Measurements from ENCODE around the gene IPP. TPM values are rescaled to one million over a fixed set of nuclear protein-coding genes. Genes with fewer than 3 reads are reported as not detected.
"Not testable (repeated sequence)": the region's sequence is repeated elsewhere in the genome, so short reads cannot be mapped to it uniquely, and the experiment has no call there.

The IPP gene
- total RNA-seq, 3 donors from 2014 or later = 18.4 to 21.1 (median 19.2) TPM

GRCh38 chr1:45694823-45695222 lies 55.6 kb downstream of the IPP start:
- no peaks in the 10 kb centered on the region for H3K4me1 ChIP-seq (ENCODE audit: low read depth)
- intact Hi-C loops (cut with DNase I, micrococcal nuclease) = no loop called here
- no peak for ATAC-seq
- no peak overlapping the region for H3K4me3 ChIP-seq
- no peak for TF ChIP-seq CTCF (IDR thresholded peaks at IDR 0.05)
- no peaks in the 10 kb centered on the region for H3K9me3 ChIP-seq
- H3K36me3 ChIP-seq (ENCODE audit: low read depth) = no peaks in the 10 kb centered on the region
- no peak for DNase-seq

GRCh38 chr1:45693811-45694210 lies 56.6 kb downstream of the IPP start:
- intact Hi-C loops (cut with DNase I, micrococcal nuclease); H3K36me3 ChIP-seq (ENCODE audit: low read depth); H3K4me3 ChIP-seq; ATAC-seq; DNase-seq; H3K4me1 ChIP-seq (ENCODE audit: low read depth); H3K9me3 ChIP-seq: not testable (repeated sequence)

- DNase-seq (peak; percentile 75 to 78 (median 75)), ATAC-seq (peak; percentile 59)
- no peak for TF ChIP-seq CTCF (IDR thresholded peaks at IDR 0.05)
- Histone ChIP-seq H3K4me3 (peak within 1 kb of the TSS; percentile 52), H3K36me3 (ENCODE audit: low read depth) (no peaks in the 10 kb centered on the region), H3K4me1 (ENCODE audit: low read depth) (peaks cover 22% of the 10 kb centered on the region), H3K9me3 (no peaks in the 10 kb centered on the region)
- intact Hi-C loops (cut with DNase I, micrococcal nuclease) = no loop called here
These were observed 62.4 kb downstream of the IPP start, which contains the start of gene TMEM69 for GRCh38 chr1:45687754-45688740. TMEM69 (plus strand) TSS chr1:45688181; CDS start chr1:45691069, 2,888 bp downstream.

- H3K36me3 ChIP-seq (ENCODE audit: low read depth) = no peaks in the 10 kb centered on the region
- TF ChIP-seq CTCF (IDR thresholded peaks at IDR 0.05) = peak; percentile 15
- no peaks in the 10 kb centered on the region for H3K9me3 ChIP-seq
- DNase-seq (peak; percentile 97 to 99 (median 98)), ATAC-seq (peak; percentile 89)
- intact Hi-C loops (cut with DNase I, micrococcal nuclease) = no loop called here
- H3K4me1 ChIP-seq (ENCODE audit: low read depth) = peaks cover 29% of the 10 kb centered on the region
- peak overlapping the region; percentile 94 for H3K4me3 ChIP-seq
These were observed 63.3 kb downstream of the IPP start for GRCh38 chr1:45687014-45687753.

- Histone ChIP-seq H3K4me1 (ENCODE audit: low read depth) (peaks cover 36% of the 10 kb centered on the region), H3K4me3 (peak within 1 kb of the TSS; percentile 94), H3K9me3 (no peaks in the 10 kb centered on the region), H3K36me3 (ENCODE audit: low read depth) (no peaks in the 10 kb centered on the region)
- ATAC-seq (peak; percentile 86), DNase-seq (peak; percentile 98 to 99 (median 99))
- intact Hi-C loops (cut with DNase I, micrococcal nuclease) = no loop called here
- TF ChIP-seq CTCF (IDR thresholded peaks at IDR 0.05) = no peak
These were observed 64.0 kb downstream of the IPP start, which contains the start of gene GPBP1L1 for GRCh38 chr1:45686288-45687013. GPBP1L1 (minus strand) TSS chr1:45686533; CDS start chr1:45659087, 27,446 bp downstream.

All from mucosa of descending colon (tissue), 3 donors.